Kidney tubule cell (primary cell): ENCODE results near the gene SYT1.

ENCODE experiments used
- DNase-seq: peaks from one replicate; pipeline ENCODE4 v3.0.0-alpha.2; 2018; ENCODE audit warnings: low spot score

SYT1 gene

DNA sequence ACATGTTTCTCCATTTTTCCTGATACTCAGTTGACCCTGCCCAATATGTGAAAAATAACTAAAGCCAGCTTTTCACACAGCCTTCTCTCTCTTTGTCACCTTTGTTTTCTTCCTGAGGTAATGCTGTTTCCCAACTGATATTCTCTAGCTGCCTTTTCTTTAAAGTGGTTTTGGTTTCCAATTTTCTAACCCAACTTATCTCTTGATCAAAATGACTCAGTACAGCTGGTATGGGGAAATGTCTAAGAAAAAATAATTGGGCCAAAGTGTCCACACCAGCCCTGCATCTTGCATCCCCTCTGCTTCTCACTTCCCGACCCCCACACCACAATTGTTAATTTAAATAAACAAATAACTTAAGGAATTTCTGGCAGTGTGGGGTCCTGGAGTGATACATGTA lies 193.8 kb downstream of the SYT1 start:
- peak; percentile 61 for DNase-seq

DNA sequence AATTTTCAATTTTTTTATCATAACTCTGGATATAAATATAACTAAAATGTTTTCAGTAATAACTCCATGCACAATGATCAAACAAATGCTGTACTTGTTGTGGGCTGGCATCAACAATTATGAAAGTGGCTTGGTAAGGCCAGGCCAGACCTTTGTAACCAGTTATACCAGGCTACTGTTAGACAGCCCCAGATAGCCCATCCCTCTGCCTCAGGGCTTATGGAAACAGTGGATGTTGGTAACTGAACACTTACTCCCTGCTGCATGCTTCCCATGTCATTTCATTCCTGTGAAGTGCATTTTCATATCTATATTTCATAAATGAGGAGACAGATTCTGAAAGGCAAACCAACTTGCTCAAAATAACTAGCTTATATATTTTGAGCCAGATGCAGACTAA lies 195.0 kb downstream of the SYT1 start:
- no peak for DNase-seq

DNA sequence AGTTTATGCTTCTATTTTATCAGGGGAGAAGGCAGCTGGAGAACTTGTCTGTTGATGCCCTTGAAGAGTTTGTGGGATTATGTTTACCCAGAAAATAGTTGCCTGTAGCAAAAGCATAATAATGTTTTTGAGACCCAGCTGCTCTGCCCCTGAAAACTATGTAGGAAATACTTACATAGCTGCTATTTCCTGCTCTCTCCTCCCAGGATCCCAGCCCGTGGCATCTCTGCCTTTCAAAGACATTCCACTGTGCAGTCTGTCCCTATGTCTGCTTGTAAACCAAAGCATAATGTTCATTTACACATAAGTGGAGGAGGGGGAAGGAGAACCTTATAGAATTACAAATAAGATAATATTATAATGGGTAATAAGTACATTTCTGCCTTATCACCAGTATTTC lies 198.7 kb downstream of the SYT1 start:
- no peak for DNase-seq

DNA sequence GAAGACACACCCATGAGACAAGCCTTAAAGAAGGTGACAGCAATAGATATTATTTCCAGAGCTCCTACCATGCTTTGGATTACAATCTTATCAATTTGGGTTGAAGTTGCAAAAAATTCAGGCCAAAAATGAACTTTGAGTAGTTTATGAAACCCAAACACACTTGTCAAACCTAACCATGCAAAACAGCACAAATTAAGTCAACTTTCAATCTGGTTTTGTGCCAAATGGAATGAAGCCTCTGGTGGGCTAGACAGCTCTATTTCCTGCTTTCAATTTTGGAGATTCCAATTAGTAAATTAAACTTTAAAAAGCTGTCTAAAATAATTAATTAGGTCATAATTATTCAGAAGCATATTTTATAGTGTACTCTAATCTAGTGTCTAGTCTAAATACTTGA lies 203.4 kb downstream of the SYT1 start:
- DNase-seq = no peak

DNA sequence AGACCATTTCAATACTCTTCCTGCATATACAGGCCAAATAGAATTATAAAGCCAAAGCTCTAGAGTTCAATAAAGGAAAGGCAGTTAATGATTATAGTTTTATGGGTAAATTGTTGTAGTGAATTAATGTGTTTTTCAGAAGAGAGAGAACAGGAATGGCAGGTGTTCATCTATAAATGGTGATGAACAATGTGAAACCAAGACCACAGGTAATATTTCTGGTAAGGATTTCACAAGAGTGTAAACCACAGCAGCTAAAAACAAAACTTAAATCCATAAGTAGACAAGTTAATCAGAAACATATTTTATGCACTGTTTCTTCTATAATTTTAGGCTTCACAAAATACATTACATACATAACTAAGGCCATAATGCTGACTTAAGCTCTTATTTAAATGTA lies 204.4 kb downstream of the SYT1 start:
- no peak for DNase-seq

DNA sequence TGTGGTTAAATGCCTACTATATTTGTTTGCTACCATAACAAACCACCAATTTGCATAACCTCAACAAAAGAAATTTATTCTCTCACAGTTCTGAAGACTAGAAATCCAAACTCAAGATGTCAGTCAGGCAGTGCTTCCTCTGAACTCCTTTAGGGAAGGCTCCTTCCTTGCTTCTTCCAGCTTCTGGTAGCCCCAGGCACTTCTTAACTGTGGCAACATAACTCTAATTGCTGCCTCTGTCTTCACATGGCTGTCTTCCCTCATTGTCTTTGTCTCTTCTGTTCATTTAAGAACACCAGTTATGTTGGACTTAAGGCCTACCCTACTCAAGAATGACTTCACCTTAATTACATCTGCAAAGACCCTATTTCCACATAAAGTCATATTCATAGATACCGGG lies 206.9 kb downstream of the SYT1 start:
- DNase-seq = no peak

DNA sequence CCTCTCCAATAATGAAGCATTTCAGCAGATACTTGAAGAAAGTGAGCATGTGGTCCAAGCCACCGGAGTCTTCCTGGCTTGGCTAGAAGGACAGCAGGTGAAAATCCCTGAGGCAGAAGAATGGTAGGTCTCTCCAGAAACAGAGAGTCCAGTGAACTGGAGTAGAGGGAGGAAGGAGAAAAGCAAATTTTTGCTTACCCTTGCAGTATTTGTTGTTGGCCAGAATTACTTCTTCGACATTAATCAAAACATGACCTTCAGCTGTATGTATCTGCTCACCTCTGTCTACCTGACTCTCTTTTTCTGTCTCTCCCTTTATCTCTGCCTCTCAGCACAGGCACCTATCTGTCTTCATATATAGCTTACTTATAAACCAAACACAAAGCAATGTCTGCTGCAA lies 208.9 kb downstream of the SYT1 start:
- no peak for DNase-seq

DNA sequence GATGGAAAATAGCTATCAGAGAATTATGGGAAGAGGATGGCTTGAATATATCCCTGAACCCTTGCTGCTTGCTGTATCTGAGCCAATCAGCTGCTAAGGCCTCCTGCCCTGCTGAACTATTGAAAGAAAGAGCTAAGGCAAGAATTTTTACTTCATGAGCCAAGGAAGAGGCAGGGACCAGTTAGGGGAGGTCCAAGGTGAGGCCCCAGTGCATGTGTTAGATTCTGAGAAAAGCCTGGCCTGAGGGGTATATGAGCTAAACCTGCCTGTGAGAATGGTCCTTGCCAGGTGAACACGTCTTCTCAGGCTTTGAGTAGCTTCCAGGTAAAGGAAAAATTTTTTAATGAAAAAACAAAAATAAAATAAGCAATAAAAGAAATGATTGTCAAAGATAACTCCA lies 218.0 kb downstream of the SYT1 start:
- no peak for DNase-seq

DNA sequence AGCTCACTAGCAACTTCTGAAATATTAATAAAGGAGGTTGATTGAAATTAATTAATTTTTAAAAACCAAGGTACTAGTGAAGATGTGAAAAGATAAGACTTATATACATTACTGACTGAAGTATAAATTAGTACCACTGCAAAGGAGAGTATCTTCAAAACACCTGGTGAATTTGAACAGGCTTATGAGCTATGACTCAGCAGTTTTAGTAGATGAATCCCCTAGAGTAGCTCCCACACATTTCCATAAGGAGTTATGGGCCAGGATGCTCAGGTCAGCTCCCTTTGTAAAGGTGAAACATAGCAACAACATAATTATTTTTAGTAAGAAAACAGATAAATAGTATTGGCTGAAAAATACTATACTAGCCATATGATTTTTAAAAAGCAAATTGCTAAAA lies 218.6 kb downstream of the SYT1 start:
- peak; percentile 4 for DNase-seq

DNA sequence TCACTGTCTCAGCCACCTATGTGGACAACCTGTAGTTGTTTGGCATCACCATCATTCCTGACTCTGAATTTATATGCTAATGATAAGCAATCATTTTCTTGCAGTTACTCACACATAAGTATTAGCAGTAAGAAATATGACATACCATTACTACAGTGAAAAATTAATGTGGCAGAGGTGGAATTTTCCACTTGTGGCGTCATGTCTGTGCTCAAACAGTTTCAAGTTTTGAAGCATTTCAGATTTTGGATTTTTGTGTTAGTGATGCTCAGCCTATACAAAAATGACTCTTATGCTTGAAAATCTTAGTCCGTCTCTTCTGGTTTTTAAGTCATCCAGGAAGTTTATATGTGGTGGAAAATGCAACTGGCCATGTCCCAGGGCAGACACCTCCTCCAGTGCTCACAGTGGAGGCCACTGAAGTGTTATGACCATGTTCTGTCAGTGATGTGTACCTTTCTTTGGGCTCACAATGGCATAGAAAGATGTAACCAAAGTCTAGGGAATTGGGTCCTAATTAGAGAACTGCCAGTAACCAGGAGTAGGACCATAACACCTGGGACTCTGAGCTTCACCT lies 220.6 kb downstream of the SYT1 start:
- no peak for DNase-seq

DNA sequence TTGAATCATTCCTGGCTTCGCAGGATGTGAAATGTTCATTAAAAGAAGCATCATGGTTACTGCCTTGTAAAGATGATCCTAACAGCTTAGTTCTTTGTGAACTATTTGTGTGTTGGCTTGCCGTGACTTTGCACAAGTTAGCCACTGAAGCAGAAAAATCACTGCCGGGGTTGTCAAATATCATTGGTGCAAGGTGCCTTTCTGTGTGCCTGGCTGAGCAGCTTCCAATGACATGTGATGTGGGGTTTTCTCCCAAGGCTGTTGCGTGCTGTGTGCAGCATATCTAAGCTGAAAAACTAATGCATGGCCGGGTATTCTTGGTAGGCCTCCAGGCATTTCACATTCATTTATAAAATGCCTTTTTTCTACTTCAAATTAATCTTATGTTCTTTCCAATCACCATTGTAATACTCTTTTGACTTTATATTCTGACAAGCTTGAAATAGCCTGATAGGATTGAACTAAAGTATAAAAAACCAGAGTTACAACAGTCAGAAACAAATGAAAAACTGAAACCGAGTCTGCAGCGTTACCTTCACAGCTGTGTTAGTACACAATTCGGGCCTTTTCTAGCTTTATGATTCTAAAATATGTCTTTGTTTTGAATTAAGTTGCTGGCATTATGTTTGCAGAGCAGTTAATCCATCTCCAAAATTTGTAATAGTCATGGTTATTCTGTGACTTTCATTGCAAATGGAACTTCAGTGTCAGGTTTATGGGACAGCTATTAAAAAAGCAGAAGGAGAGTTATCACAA lies 222.1 kb downstream of the SYT1 start:
- DNase-seq = peak; percentile 50

DNA sequence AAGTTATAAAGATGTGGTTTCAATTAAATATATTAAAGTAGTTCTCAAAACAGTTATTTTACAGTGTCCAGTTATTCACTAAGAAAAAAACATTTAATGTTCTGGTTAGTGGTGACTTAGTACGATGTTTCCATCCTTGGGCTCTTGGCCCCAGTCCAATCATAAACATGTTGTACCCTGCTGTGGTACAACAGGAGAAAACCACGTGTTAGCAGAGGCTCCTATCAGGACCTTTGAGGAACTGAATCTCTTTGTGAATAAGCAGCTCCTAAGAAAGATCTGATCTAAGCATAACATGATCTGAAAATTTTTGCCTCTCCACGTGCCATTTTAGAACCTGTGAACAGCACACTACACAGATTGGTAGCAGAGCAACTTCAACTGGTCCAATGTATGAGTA lies 234.0 kb downstream of the SYT1 start:
- no peak for DNase-seq

DNA sequence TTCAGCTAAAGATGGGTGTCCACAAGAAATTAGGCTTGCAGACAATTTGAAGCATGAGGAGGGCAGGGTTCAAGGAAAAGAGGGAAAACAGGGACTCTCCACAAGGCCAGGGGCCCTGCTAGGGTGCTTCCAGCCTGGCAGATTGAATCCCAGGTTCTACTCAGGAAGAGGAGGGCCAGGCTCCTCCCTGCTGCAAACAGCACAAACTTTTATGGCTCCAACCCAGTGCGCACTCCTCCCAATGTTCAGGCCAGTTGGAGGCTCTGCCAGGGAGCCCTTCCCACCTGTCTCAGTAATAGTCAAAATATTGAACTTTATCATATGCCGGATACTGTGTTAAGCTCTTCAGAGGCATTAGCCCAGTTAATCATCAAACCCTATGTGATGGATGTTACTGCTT lies 244.4 kb downstream of the SYT1 start:
- DNase-seq = no peak

DNA sequence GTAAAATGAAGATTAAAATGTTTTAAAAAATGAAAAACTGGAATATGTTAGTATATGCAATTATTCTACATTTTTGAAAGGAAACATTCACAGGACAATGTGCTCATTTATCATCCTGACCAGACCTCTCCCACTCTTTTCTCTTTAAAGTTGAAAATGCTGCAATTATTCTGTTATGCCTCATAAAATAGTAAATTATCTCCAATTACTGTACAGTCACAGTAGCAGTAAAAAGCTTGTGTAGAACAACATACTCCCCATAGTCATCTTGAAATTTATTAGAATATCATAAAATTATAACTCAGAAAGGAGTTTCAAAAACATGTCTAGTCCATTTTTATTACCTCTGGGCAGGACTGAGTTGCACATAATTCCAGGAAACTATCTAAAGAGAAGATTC lies 250.3 kb downstream of the SYT1 start:
- DNase-seq = no peak

DNA sequence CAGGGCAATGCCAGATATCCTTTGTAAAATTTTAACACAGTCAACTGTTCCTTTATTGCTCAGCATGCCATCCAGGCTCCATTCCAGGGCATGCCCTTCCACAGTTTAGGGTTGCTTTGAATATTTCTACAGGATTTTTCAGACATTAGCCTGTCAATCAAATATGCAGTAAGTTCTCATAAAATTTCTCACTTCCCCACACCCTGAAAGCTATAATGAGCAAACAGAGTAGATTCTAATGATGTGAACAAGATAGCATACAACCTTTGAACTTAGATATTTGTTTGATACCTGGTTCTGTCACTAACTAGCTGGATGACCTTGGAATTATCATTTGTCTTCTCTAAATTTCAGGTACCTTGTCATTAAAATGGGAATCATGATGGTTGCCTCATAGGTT lies 251.2 kb downstream of the SYT1 start:
- DNase-seq = no peak

DNA sequence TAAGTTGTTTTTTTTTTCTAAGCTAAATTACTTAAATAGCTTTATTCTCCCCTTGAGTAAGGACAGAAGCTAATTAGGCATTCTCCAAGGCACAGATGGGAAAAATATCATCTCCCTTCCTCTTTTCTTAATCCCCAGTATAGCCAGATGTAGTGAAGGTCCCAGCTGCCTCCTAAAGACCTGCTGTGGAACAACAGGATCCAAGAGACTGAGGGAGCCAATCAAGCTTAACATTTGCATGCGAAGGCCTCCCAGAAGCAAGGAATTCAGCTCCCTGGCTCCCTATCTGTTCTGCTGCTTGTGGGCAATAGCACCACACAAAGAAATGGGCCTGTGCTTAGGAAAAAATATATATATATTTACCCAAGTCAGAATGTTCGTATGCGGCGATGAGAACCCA lies 255.2 kb downstream of the SYT1 start:
- peak; percentile 4 for DNase-seq

DNA sequence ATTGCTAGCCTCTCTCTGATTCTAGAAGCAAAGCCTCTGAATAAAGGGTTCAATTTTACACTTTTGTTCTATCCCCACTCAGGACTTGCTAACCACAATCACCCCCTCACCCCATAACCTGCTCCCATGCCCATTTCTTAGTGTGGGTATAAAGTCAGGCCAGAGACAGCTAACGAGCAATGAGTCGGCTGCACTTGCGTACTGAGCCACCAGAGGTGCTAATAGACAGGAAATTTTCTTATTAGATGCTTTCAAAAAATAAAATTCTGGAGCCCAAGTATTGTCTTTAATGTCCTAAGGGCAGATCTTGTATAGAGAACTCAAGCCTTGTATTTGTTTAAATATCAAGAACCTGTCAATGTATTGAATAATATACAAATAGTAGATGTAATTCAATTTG lies 256.9 kb downstream of the SYT1 start:
- DNase-seq = peak; percentile 7

DNA sequence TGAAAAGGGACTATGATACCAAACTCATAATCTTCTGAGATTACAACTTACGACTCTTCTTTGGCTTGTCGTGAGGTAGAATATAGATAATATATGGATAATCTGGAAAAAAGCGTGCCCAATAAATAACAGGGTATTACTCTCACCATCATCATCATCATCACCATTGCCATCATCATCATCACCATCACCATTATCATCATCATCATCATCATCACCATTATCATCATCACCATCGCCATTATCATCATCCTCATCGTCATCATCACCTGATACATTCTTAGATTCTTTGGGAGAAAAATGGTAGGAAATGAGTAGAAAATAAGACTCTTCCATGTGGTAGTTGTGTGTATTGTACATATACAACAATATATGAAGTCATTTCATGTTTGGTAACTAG lies 259.8 kb downstream of the SYT1 start:
- DNase-seq = no peak

DNA sequence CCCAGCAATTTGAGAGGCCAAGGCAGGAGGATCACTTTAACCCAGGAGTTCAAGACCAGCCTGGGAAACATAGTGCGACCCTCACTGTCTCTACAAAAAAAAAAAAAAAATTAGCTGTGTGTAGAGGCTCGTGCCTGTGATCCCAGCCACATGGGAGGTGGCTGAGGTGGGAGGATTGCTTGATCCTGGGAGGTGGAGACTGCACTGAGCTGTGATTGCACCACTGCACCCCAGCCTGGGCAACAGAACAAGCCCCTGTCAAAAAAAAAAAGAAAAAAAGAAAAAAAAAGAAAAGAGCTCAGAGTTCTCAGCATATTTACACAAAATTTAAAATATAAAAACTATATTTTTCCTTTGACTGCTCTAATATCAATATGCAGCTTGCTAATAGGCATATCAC lies 260.8 kb downstream of the SYT1 start:
- no peak for DNase-seq

DNA sequence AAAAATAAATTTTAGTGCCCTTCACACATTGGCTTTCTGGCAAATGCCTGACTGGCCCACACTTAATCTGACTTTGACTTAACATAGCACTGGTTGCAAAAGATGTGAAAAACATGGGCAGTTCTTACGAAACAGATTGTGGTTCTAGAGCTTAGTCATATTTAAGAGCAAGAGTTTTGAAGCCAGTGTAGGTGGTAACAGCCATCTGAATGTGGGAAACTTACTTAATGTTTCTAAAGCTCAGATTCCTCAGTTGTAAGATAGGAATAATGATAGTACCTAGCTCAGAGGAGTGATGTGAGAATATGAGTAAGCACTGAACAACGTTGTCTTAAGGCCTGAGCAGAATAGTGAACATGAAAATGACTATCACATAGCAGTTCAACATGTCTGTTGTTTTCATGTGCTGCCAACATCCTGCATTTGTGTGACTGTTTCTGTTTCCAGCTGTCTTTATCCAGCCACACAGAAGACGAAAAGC lies 262.7 kb downstream of the SYT1 start:
- peak; percentile 36 for DNase-seq

DNA sequence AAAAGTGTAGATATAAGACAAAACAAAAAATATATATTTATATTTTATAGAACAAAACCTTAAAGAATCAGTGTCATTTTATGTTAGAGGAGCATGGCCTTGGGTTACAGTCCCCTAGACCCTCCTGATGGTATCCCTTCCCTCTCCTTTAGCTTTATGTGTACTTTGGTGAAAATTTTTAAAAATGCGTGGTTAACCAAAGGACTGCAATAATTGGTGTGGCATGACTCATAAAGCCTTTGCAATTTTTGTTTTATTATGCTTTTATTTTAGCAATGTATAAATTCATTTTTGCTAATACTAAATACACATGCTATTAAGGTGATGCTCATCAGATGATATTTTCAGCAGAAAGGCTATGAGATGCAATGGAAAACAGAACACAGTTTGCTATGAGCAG lies 264.4 kb downstream of the SYT1 start:
- no peak for DNase-seq

DNA sequence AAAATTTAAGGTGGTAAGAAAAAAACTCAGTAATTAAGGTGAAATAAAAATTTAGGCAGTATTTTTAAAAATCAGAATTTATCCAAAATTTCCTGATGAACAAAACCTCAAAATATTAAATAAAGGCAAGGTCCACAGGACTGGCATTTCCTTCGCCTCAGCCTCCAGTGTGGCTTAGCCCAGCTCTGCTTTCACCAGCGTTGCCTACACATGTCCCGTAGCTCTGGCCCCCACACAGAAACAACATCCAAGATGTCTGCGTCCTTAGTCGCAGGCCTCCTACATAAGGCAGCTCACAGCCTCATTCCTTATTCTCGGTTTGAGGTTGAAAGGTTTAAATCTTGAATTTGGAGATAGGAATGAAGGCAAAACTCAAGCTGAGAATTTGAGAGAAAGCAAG lies 274.3 kb downstream of the SYT1 start:
- no peak for DNase-seq

DNA sequence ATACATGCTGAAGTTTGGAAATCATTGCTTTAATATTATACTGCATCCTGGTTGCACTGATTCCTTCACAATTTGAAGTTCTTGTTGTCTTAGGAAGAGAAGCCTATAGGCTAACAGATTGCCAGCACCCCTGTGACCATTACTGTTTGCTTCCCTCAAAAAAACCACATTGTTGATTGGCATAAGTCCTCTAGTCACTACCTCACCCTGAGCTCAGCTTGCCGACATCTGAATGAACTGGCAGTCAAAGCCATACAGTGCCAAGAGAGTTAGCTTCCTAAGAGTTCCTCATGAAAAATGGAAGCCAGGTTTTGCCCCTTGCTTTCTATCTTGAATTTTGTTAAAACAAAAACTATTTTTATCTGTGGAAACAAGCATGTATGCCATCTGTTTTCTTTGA lies 276.1 kb downstream of the SYT1 start:
- DNase-seq = no peak

DNA sequence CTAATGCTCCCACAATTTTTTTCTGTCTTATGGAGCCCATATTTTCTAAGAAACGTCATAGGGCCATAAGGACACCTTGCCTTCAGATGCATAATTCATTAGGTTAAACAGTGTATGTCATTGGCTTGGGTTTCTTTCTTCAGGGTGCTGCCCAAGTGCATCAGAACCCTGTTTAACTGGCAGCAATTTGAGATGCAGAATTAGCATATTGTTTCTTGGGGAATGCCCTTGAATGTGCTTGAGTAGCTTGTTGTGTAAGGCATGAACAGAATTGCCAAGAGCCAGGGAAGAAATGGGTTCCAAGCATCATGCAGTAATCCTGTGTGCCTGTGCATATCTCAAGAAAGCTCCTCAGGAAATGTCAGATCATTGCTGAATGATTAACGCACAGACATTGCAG lies 277.2 kb downstream of the SYT1 start:
- DNase-seq = peak; percentile 10
